H9 (cell line): ENCODE measurements around the gene ABCC12. TPM values are rescaled to one million over a fixed set of nuclear protein-coding genes. Genes with fewer than 3 reads are reported as not detected.

Experiments
- DNase-seq: peaks from one replicate; pipeline ENCODE4 v3.0.0-alpha.2; 2017
- H2AFZ ChIP-seq: one replicate; pipeline ENCODE4 v1.6.1; 2013; ENCODE audit warnings: mild to moderate bottlenecking, low read length, control low read depth, moderate library complexity
- H2AK5ac ChIP-seq: 2 replicates; pipeline ENCODE4 v1.6.1; 2013; ENCODE audit warnings: low read length, control low read depth, mixed read lengths; ENCODE audit not compliant: insufficient read length
- H2BK120ac ChIP-seq: one replicate; pipeline ENCODE4 v1.6.1; 2013; ENCODE audit warnings: low read depth, mild to moderate bottlenecking, low read length, control low read depth, inconsistent platforms; ENCODE audit not compliant: poor library complexity, severe bottlenecking
- H2BK12ac ChIP-seq: 2 replicates; pipeline ENCODE4 v1.6.1; 2013; ENCODE audit warnings: low read length, control low read depth, mixed read lengths, low read depth; ENCODE audit not compliant: insufficient read length
- H2BK15ac ChIP-seq: 2 replicates; pipeline ENCODE4 v1.6.1; 2013; ENCODE audit warnings: low read depth, low read length, control low read depth
- H2BK20ac ChIP-seq: one replicate; pipeline ENCODE4 v1.6.1; 2013; ENCODE audit warnings: low read depth, mild to moderate bottlenecking, low read length, control low read depth, inconsistent platforms; ENCODE audit not compliant: poor library complexity, severe bottlenecking
- H2BK5ac ChIP-seq: 2 replicates; pipeline ENCODE4 v1.6.1; 2013; ENCODE audit warnings: low read length, control low read depth, mixed read lengths; ENCODE audit not compliant: insufficient read length
- H3K14ac ChIP-seq: 2 replicates; pipeline ENCODE4 v1.6.1; 2013; ENCODE audit warnings: low read length, control low read depth; ENCODE audit not compliant: insufficient read depth
- H3K18ac ChIP-seq: 2 replicates; pipeline ENCODE4 v1.6.1; 2013; ENCODE audit warnings: low read depth, mild to moderate bottlenecking, mixed read lengths, low read length, control low read depth; ENCODE audit not compliant: insufficient read length
- H3K23ac ChIP-seq: 2 replicates; pipeline ENCODE4 v1.6.1; 2013; ENCODE audit warnings: low read length, control low read depth, mixed read lengths, low read depth; ENCODE audit not compliant: insufficient read length
- H3K23me2 ChIP-seq: 2 replicates; pipeline ENCODE4 v1.6.1; 2013; ENCODE audit warnings: low read depth, mild to moderate bottlenecking, mixed read lengths, low read length, control low read depth; ENCODE audit not compliant: insufficient read length, poor library complexity, severe bottlenecking
- H3K27ac ChIP-seq: 2 replicates; pipeline ENCODE4 v1.5.1; 2013; ENCODE audit warnings: low read length, control low read depth, mixed read lengths, low read depth; ENCODE audit not compliant: insufficient read length
- H3K27me3 ChIP-seq: 2 replicates; pipeline ENCODE4 v1.6.1; 2013; ENCODE audit warnings: low read length, control low read depth, inconsistent platforms; ENCODE audit not compliant: insufficient read depth
- H3K4ac ChIP-seq: 2 replicates; pipeline ENCODE4 v1.6.1; 2013; ENCODE audit warnings: low read depth, mild to moderate bottlenecking, control low read depth, inconsistent platforms, low read length, moderate library complexity
- H3K4me1 ChIP-seq: 2 replicates; pipeline ENCODE4 v1.6.1; 2013; ENCODE audit warnings: low read length, control low read depth, inconsistent platforms; ENCODE audit not compliant: insufficient read depth
- H3K4me2 ChIP-seq: 2 replicates; pipeline ENCODE4 v1.6.1; 2013; ENCODE audit warnings: low read length, control low read depth, mixed read lengths; ENCODE audit not compliant: insufficient read length, insufficient read depth
- H3K56ac ChIP-seq: 2 replicates; pipeline ENCODE4 v1.6.1; 2013; ENCODE audit warnings: low read depth, mild to moderate bottlenecking, mixed read lengths, low read length, control low read depth; ENCODE audit not compliant: insufficient read length
- H3K79me1 ChIP-seq: 2 replicates; pipeline ENCODE4 v1.6.1; 2013; ENCODE audit warnings: low read depth, mild to moderate bottlenecking, moderate library complexity, low read length, control low read depth, inconsistent platforms; ENCODE audit not compliant: insufficient read depth, poor library complexity, severe bottlenecking
- H3K79me2 ChIP-seq: 2 replicates; pipeline ENCODE4 v1.6.1; 2013; ENCODE audit warnings: low read length, control low read depth, inconsistent platforms; ENCODE audit not compliant: insufficient read depth
- H3K9ac ChIP-seq: 2 replicates; pipeline ENCODE4 v1.6.1; 2013; ENCODE audit warnings: low read length, control low read depth, mixed read lengths; ENCODE audit not compliant: insufficient read length; ENCODE audit errors: extremely low read depth
- H3K9me3 ChIP-seq: one replicate; pipeline ENCODE4 v1.6.1; 2013; ENCODE audit warnings: low read depth, low read length, inconsistent platforms; ENCODE audit not compliant: control insufficient read depth
- H3T11ph ChIP-seq: one replicate; pipeline ENCODE4 v1.6.1; 2013; ENCODE audit warnings: mild to moderate bottlenecking, low read length, control low read depth, inconsistent platforms
- H4K20me1 ChIP-seq: one replicate; pipeline ENCODE4 v1.6.1; 2013; ENCODE audit not compliant: control insufficient read depth, insufficient read length, insufficient read depth
- H4K5ac ChIP-seq: 2 replicates; pipeline ENCODE4 v1.6.1; 2013; ENCODE audit warnings: low read depth, mild to moderate bottlenecking, mixed read lengths, low read length, control low read depth; ENCODE audit not compliant: insufficient read length
- H4K8ac ChIP-seq: replicated peaks from 2 replicates; pipeline ENCODE4 v1.6.1; 2013; ENCODE audit warnings: low read length, control low read depth, mixed read lengths, low read depth; ENCODE audit not compliant: insufficient read length
- H4K91ac ChIP-seq: 2 replicates; pipeline ENCODE4 v1.6.1; 2013; ENCODE audit warnings: low read depth, mild to moderate bottlenecking, moderate library complexity, mixed read lengths, low read length, control low read depth; ENCODE audit not compliant: insufficient read length
- H3K27ac Mint-ChIP-seq, 3 experiments: 2 replicates in 2 of 3; 3 replicates in 1 of 3; pipeline ENCODE4 v1.8.0; 2020 to 2021; ENCODE audit warnings: mixed read lengths in 3 of 3, mild to moderate bottlenecking in 1 of 3, moderate library complexity in 1 of 3
- H3K27me3 Mint-ChIP-seq: 2 replicates; pipeline ENCODE4 v1.8.0; 2021; ENCODE audit warnings: low read depth, mild to moderate bottlenecking, moderate library complexity, mixed read lengths
- H3K36me3 Mint-ChIP-seq, 3 experiments: 2 replicates in 2 of 3; 3 replicates in 1 of 3; pipeline ENCODE4 v1.8.0; 2020 to 2021; ENCODE audit warnings: low read depth in 3 of 3, mixed read lengths in 3 of 3; ENCODE audit not compliant: insufficient read depth in 1 of 3
- H3K4me1 Mint-ChIP-seq, 2 experiments: 2 replicates each; pipeline ENCODE4 v1.8.0; 2020; ENCODE audit warnings: mixed read lengths in 2 of 2
- H3K4me3 Mint-ChIP-seq, 2 experiments: 2 replicates in 1 of 2; 3 replicates in 1 of 2; pipeline ENCODE4 v1.8.0; 2020 to 2021; ENCODE audit warnings: mild to moderate bottlenecking in 2 of 2, mixed read lengths in 2 of 2, moderate library complexity in 1 of 2
- H3K9me3 Mint-ChIP-seq, 2 experiments: 2 replicates in 1 of 2; 3 replicates in 1 of 2; pipeline ENCODE4 v1.8.0; 2020; ENCODE audit warnings: mild to moderate bottlenecking in 2 of 2, mixed read lengths in 2 of 2, moderate library complexity in 1 of 2
- WGBS: extraction: QIAGEN DNeasy Blood & Tissue Kit; methylation state at CpG from one replicate; pipeline ENCODE4 v1.1.7; 2013; ENCODE audit warnings: missing lambda C conversion rate, low lambda C conversion rate, mixed read lengths; ENCODE audit not compliant: insufficient read length; ENCODE audit errors: extremely low coverage; 5-methylcytosine and 5-hydroxymethylcytosine counted together
- total RNA-seq: library from RNA; stranded (reverse); gene quantifications from 2 replicates; pipeline ENCODE4 v1.2.1, GENCODE V29; 2021
- TF ChIP-seq, protein P1 (sequence below): fragments of 200-600 bp; sonication (generic); conservative IDR thresholded peaks from 3 replicates; pipeline ENCODE4 v1.8.0; 2021; ENCODE audit warnings: antibody characterized with exemption, mild to moderate bottlenecking

The ABCC12 gene
- total RNA-seq, 1 experiment from 2014 or later, result 0.09 TPM

DNA sequence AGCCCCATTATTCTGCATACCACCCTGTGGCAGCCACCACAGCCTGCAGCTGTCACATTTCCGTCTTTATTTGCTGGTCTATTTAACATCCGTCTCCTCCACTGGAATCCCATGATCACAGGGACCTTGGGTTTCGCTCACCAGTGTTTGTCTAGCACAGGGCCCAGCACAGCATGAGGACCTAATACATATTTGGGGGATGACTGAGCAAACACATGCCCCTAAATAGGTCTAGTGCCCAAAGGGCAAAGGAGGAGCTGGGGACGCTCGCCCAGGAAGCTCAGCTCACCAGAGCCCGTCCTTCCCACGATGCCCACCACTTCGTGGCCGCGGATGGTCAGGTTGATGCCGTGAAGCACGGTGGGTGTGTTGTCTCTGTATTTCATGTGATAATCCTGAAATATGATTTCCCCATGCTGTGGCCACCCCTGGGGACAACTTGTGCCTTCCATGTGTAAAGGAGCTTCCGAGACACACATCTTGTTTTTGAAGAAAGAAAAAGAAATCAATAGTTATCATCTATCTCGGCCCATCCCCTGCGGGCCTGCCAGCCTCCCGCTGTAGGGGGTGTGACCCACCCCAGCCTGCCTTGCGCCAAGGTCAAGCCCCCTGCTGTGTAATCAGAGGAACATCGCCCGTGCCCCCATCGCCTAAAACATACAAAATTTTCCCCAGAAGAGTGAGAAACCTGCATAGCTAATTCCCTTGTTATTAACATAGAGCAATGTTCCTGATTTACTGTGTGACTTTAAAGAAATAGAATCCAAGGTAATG is 21.0 kb upstream of the ABCC12 start:
- Mint-ChIP-seq H3K27me3 (peaks cover 1% of the 10 kb centered on the region; the same call in 1 of the 2 replicates), H3K27ac (no peak overlapping the region), H3K36me3 (no peaks in the 10 kb centered on the region), H3K9me3 (no peaks in the 10 kb centered on the region), H3K4me3 (no peak overlapping the region), H3K4me1 (no peaks in the 10 kb centered on the region; a peak in 1 of 4 replicates)
- Histone ChIP-seq H3K9me3 (no peaks in the 10 kb centered on the region), H3K79me1 (no peaks in the 10 kb centered on the region), H2BK5ac (no peak overlapping the region), H3K27ac (no peak overlapping the region), H3T11ph (no peak overlapping the region), H3K23me2 (no peaks in the 10 kb centered on the region), H2BK15ac (no peak overlapping the region), H2AFZ (no peak overlapping the region), H2BK12ac (no peak overlapping the region), H2AK5ac (no peak overlapping the region), H3K18ac (no peak overlapping the region), H3K79me2 (no peaks in the 10 kb centered on the region), H4K8ac (no peak overlapping the region), H3K14ac (no peak overlapping the region), H3K27me3 (no peaks in the 10 kb centered on the region), H2BK120ac (no peak overlapping the region), H3K4me1 (no peaks in the 10 kb centered on the region), H3K4ac (no peak overlapping the region), H3K9ac (no peak overlapping the region), H3K56ac (no peak overlapping the region), H4K91ac (no peak overlapping the region), H2BK20ac (no peak overlapping the region), H3K4me2 (no peak overlapping the region), H4K5ac (no peak overlapping the region), H4K20me1 (no peaks in the 10 kb centered on the region), H3K23ac (no peak overlapping the region)
- TF ChIP-seq, protein P1, sequence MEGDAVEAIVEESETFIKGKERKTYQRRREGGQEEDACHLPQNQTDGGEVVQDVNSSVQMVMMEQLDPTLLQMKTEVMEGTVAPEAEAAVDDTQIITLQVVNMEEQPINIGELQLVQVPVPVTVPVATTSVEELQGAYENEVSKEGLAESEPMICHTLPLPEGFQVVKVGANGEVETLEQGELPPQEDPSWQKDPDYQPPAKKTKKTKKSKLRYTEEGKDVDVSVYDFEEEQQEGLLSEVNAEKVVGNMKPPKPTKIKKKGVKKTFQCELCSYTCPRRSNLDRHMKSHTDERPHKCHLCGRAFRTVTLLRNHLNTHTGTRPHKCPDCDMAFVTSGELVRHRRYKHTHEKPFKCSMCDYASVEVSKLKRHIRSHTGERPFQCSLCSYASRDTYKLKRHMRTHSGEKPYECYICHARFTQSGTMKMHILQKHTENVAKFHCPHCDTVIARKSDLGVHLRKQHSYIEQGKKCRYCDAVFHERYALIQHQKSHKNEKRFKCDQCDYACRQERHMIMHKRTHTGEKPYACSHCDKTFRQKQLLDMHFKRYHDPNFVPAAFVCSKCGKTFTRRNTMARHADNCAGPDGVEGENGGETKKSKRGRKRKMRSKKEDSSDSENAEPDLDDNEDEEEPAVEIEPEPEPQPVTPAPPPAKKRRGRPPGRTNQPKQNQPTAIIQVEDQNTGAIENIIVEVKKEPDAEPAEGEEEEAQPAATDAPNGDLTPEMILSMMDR, result no peak
- DNase-seq, result no peak
- no CpG with 5 or more reads among the region's 20 CpGs for WGBS
